Endothelial cell of umbilical vein (primary cell): ENCODE measurements around the gene KRTAP10-5.
"Not testable (repeated sequence)": the region's sequence is repeated elsewhere in the genome, so short reads cannot be mapped to it uniquely, and the experiment has no call there.

ENCODE experiments used
- EZH2 ChIP-seq: IDR thresholded peaks from 2 replicates; pipeline ENCODE4 v1.6.1; 2012; ENCODE audit warnings: borderline replicate concordance, low read depth, mild to moderate bottlenecking, moderate library complexity, low read length, inconsistent platforms; ENCODE audit not compliant: severe bottlenecking
- FOS ChIP-seq: IDR thresholded peaks from 2 replicates; pipeline ENCODE4 v1.6.1; 2011; ENCODE audit warnings: mild to moderate bottlenecking, low read length, moderate library complexity, borderline replicate concordance; ENCODE audit not compliant: insufficient read depth
- GATA2 ChIP-seq: IDR thresholded peaks from 2 replicates; pipeline ENCODE4 v1.7.0; 2011; ENCODE audit warnings: low read depth, mild to moderate bottlenecking, moderate library complexity, mixed read lengths, low read length; ENCODE audit not compliant: insufficient read length, insufficient read depth
- JUN ChIP-seq: IDR thresholded peaks from 2 replicates; pipeline ENCODE4 v1.6.1; 2011; ENCODE audit warnings: borderline replicate concordance, low read depth; ENCODE audit not compliant: insufficient read length, insufficient read depth
- MYC ChIP-seq: IDR thresholded peaks from one replicate; pipeline ENCODE4 v1.6.1; 2011; ENCODE audit warnings: mild to moderate bottlenecking, low read depth, low read length
- POLR2A ChIP-seq: IDR thresholded peaks from 2 replicates; pipeline ENCODE4 v1.6.1; 2012; ENCODE audit warnings: low read depth, mild to moderate bottlenecking, control low read depth, low read length
- POLR2AphosphoS5 ChIP-seq: IDR thresholded peaks from 2 replicates; pipeline ENCODE4 v1.6.1; 2012; ENCODE audit warnings: low read depth, mild to moderate bottlenecking, control low read depth, low read length, moderate library complexity; ENCODE audit not compliant: insufficient read depth
- TF ChIP-seq, protein P1 (sequence below), 2 donors: IDR thresholded peaks; 1 replicate in 1 of 2; 2 replicates in 1 of 2; pipeline ENCODE4 v1.5.1; 2011; ENCODE audit warnings: low read length in 2 of 2, mild to moderate bottlenecking in 2 of 2, moderate library complexity in 2 of 2, control low read depth in 1 of 2, inconsistent platforms in 1 of 2, low read depth in 1 of 2; ENCODE audit not compliant: insufficient read depth in 1 of 2; ENCODE audit errors: extremely low read depth in 1 of 2
- TF ChIP-seq, protein P2 (sequence below): IDR thresholded peaks from 2 replicates; pipeline ENCODE4 v1.6.1; 2011; ENCODE audit not compliant: insufficient read depth, insufficient read length

DNA sequence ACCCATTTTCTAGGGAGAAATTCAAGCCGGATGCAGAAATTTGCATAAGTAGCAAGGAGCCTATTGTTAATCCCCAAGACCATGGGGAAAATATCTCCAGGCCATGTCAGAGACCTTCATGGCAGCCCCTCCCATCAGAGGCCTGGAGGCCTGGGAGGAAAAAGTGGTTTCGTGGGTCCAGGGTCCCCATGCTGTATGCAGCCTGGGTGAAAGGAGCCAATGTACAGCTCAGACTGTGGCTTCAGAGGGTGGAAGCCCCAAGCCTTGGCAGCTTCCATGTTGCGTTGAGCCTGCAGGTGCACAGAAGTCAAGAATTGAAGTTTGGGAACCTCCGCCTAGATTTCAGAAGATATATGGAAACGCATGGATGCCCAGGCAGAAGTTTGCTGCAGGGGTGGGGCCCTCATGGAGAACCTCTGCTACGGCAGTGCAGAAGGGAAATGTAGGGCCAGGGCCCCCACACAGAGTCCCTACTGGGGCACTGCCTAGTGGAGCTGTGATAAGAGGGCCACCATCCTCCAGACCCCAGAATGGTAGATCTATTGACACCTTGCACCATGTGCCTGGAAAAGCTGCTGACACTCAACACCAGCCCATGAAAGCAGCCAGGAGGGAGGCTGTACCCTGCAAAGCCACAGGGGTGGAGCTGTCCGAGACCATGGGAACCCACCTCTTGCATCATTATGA lies 29.9 kb upstream of the KRTAP10-5 start:
- TF ChIP-seq, protein P1, sequence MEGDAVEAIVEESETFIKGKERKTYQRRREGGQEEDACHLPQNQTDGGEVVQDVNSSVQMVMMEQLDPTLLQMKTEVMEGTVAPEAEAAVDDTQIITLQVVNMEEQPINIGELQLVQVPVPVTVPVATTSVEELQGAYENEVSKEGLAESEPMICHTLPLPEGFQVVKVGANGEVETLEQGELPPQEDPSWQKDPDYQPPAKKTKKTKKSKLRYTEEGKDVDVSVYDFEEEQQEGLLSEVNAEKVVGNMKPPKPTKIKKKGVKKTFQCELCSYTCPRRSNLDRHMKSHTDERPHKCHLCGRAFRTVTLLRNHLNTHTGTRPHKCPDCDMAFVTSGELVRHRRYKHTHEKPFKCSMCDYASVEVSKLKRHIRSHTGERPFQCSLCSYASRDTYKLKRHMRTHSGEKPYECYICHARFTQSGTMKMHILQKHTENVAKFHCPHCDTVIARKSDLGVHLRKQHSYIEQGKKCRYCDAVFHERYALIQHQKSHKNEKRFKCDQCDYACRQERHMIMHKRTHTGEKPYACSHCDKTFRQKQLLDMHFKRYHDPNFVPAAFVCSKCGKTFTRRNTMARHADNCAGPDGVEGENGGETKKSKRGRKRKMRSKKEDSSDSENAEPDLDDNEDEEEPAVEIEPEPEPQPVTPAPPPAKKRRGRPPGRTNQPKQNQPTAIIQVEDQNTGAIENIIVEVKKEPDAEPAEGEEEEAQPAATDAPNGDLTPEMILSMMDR (IDR thresholded peaks at IDR 0.05; ENCODE audit: extremely low read depth in 1 of 2, insufficient read depth in 1 of 2, low read depth in 1 of 2, low read length in 2 of 2), result not testable (repeated sequence)
- TF ChIP-seq POLR2A, JUN, MYC, GATA2, FOS, POLR2AphosphoS5, EZH2: not testable (repeated sequence)
- TF ChIP-seq, protein P2, sequence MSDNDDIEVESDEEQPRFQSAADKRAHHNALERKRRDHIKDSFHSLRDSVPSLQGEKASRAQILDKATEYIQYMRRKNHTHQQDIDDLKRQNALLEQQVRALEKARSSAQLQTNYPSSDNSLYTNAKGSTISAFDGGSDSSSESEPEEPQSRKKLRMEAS, result not testable (repeated sequence)
